Stimulated activated CD4-positive, alpha-beta T cell treated with anti-CD3 and anti-CD28 coated beads, Interleukin-2, amount 100 ng/mL, for 48 hours (primary cell): Measurements from ENCODE around the gene SNX32.
A peak's percentile ranks its signal among the peaks of the same experiment; 100 is the strongest.

Experiments used
- DNase-seq, 2 donors: peaks; one replicate each; pipeline ENCODE4 v3.0.0-alpha.2; 2020

The SNX32 gene

DNA sequence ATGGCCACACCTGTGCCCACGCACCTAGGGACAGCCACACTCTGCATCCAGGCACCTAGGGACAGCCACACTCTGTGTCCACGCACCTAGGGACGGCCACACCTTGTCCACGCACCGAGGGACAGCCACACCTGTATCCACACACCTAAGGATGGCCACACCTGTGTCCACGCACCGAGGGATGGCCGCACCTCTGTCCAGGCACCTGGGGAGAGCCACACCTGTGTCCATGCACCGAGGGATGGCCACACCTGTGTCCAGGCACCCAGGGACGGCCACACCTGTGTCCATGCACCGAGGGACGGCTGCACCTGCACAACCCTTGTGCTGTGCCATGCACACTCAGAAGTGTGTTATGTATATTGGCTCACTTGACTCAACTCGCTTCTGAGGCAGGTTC lies 36.1 kb upstream of the SNX32 start:
- no peak for DNase-seq

DNA sequence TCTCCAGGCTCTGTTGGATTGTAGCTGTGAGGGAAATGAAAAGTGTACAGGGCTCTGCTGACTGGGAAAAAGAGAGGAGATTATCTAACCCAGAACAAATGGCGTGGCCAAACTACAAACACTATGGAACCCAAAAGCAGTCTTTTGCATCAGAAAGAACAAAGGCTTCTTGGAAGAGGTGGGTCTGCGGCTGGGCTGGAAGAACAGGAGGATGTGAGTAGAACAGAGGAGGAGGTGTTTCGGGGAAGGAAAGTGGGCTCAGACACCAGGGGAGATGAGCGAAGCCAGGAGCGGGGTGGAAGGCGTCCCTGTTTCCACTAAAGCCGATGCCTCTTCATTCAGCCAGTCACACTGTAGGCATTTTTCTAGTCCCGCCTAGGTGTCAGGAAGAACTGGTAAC lies 34.9 kb upstream of the SNX32 start:
- no peak for DNase-seq

DNA sequence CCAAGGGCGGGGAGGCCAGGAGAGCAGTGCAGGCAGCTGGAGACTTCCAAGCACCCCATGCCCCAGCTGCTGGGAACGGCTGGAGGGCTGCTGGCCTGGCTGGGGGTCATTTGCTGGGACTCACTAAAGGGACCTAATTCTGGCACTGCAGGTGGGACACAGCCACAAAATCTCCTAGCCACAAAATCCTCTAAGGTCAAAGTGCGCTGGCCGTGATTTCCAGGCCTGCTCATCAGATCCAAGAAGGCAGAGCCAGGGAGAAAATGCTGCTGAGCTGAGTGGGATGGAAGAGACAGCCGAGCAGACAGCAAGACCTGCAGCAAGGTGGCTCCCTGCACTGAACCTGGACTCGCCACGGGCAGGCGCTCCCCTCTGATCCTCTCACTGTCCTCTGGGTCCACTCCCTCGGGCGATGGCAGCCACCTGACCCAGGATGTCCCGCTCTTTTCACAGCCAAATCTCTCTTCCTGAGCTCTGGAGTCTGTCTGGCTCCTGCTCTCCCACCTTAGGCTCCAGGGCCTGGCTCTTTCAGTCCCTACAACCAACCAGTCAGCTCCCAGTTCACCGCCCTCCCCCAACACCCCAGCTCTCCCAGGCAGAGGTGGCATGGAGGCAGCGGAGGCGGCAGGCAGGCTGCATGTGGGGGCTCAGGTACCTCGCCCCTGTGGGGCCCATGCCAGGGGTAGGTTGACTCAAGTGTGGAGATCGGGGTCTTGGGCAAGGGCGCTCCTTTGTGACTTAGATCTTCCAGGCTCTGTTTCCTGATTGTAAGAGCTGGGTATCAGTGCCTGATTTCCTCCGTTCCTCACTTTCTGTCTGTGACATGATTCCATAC lies 32.4 kb upstream of the SNX32 start:
- no peak for DNase-seq

DNA sequence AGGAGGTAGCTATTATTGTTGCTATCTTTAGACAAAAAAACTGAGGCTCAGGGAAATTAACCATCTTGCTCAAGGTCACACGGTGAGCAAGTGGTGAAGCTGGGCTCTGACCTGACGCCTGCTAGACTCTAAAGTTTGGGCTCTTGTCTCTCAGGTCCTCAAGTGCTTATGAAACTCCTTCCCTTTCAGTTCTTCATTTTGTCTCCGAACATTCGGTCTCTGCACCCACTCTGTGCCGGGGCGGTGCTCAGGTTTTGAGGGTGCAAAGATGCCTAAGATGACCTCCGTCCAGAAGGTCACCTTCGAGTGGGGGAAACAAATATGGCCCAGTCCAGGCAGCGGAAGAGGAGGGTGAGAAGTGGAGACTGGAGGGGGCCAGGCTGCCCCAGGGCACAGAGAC lies 30.9 kb upstream of the SNX32 start:
- no peak for DNase-seq

DNA sequence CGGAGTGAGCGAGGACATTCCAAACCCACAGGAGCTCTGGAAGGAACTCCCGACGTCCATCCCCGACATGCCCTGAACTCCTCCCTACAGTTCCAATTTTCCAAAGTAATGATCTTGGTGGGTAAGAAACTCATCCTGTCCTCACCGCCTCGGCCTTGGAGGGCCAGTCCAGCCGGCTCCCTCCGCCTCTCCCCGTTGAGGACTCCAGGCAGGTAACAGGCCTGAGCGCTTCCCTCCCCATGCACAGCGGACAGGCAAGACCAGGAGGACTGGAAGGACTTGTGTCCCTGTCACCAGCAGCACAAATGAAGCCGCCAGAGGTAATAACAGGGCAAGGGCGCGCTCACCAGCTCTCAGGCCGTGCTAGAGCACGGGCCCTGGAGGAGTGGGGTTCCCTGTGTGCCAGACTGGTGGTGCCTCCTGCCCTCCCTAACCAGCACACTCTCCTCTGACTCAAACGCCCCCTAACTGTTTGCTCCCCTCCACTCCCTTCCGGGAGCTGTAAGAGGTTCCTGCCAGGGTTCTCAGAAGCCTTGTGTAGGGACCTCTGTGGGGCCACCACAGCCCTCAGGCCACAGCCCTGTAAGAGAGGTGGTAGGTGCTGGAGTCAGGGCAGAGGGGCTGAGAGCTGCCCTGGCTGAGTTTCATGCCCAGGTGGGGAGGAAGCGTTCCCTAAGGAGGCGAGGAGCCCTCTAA lies 29.8 kb upstream of the SNX32 start:
- DNase-seq: no peak

DNA sequence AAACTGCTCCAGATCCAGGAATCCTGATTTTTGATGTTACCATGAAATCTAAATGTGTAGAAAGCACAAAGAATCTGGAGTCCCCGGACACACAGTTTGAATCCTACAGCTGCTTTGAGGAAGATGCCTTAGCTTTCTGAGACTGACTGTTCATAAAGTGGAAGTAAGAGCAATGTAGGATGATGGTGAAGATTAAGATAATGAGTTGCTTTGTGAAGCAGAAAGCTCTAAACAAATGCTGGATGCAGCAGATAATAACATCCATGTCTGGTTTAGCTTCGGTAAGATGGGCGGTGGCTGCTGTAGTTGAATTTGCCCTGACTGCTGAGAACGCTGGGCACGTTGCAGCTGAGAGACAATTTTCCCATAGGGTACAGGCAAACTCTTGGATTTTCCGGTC lies 26.8 kb upstream of the SNX32 start:
- no peak for DNase-seq

DNA sequence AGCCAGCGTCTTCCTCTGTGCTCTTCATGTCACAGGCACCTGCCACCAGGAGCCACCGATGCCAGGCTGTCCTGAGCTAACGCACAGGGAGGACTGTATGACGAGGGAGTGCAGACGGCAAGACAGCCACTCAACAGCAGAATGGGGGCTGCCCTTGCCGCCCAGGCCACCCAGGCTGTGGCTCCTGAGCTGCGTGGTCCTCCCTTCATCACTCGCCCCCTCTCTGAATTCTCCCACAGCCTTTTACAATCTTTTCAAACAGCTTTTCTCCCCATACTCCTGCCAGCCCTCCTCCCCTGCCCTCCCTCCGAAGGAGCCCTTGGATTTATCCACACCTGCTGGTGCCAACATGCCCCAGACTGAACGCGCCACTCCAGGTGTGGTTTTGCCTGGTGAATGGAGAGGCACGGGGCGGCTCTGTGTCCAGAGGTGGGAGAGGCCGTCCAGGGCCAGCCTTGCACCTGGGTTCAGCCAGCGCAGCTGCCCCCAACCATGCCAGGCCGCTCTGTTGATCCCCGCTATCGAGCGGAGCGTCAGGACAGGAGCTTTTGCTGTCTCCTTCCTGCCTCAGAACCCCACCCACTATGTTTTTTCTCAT lies 24.9 kb upstream of the SNX32 start:
- DNase-seq: no peak

DNA sequence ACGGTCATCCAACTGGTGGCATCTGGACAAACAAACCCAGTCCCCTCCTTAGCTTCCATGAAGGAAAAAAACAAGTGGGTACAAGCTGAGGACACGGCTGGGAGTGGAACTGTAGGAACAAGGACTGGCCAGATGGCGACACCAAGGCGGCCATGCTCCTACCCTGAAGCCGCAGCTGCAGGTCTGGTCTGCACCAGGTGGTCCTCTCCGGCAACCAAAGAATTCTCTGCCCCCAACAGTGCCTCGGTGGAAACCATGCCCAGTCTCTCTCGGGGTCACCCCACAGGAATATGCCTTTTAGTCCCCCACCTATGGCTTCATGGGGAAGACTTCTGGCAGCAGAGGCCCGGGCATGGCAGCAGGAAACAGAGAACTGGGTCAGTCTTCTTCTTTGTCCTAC lies 24.3 kb upstream of the SNX32 start:
- DNase-seq: no peak

DNA sequence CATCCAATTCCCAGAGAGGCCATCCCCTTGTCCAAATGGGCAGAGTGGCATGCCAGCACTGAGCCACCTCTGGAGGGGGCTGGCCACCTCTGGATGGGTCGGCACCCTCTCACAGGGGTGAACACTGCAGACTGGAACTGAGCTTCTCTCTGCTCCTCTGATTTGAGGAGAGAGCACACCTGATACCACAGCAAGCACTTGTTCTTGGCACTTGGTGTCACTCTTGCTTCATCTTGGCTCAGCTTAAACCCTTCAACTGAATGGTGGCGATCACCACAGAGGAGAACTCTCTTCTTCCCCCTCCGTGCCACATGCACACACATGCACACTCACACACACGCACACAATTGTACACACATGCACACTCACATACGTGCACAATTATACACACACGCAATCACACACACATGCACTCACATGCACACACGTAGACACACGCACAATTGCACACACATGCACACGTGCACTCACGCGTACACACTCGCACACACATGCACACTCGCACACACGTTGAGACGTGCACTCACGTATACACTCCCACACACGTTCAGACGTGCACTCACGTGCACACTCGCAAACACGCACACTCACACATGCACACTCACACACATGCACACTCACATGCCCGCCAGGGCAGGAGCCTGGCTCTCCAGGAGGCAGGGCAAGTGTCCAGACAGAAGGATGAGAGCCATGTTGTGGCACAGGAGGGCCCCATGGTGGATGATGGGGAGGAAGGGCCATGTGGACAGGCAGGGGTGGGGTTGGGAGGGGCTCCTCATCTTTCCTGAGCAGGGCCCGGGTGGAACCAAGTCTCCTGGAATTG lies 23.5 kb upstream of the SNX32 start:
- DNase-seq: no peak

DNA sequence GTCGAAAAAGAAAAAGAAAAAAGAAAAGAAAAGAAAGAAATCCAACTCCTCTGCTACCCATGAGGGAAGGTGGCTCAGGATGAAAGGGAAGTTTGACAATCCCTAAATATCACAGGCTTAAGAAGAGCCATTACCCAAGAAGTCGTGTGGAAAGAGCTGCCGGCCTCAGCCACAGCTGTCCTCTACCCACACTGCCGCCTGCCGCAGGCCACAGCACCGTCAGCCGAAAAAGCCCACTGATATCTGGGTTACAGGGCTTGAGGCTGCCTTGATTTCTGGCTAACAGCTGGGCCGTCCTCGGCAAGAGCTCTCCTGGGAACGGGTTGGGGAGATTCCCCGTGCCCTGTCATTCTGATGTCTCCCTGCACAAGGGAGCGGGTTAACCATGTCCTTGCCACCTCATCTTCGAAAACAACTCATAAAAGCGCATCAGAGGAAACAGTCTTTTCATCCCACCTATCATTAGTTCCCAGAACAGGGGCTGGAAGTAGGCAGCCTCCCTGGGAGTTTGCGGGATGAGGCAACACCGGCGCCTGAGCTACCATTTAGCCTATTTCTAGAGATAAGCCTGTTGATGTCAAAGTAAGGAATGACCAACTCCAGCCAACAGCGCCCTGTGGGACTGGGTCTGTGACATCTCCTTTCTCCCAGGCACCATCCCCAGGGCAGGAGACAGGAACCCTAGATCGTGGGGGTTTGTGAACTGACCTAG lies 21.8 kb upstream of the SNX32 start:
- no peak for DNase-seq

DNA sequence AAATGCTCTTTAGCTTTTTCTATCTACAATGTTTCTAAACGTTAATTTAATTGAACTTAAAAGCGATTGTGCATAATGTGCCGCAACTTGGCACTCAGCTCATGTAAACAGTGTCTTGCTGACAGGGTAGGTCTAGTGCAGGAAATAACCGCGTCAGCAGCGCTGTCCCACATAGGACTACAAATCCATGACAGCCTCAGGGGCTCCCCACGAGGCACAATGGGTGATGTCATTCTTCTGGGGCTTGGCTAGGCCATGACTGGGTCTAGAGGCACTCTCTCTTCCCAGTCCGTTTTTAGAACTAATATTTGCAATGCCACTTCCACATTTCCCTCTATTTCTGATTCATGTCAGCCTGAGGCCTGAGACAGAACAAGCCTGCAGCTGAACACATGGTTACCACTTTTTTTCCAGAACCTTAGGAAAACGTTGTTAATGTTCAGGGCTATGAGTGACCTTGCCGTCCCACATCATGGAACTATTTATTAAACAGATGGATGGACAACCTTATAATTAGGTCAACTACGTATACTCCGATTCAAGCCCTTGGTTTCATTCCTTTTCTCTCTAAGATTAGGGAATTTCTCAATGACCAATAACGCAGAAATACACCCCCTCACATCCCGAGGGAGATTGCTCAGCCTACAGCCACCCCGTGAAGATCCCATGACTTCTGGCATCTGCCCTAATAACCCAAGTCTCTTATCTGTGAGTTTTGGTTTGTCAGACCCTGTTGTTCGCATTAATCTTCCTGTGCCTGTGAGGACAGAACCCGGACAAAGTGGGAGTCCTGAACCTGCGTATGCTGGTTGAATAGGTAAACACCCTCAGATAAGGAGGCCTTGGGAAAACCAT lies 19.4 kb upstream of the SNX32 start:
- no peak for DNase-seq

DNA sequence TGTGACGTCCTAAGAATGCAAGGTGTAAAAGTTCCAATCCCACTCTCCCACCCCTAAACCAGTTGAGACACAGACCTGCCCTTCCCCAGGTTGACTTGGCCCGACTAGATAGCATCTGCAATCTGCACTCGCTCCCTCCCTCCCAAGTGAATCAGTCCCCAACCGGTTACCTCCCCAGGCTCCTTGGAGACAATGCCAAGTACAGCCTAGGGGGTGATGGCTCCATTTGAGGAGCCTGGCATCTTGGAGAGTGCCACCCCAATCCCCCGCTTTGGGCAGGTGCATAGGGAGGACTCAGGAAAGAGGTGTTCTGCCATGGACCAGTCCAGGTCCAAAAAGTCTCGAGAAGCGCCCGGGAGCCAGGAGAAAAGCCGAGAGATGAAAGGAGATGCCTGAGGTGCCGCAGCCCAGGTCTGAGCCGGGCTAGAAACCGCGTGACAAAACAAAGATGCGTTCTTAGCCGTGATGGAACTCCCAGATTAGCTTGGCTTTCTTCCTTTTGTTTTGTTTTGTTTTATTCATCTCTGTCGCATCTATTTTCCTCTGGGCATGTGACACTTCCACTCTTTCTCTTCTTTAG lies 18.7 kb upstream of the SNX32 start:
- no peak for DNase-seq

DNA sequence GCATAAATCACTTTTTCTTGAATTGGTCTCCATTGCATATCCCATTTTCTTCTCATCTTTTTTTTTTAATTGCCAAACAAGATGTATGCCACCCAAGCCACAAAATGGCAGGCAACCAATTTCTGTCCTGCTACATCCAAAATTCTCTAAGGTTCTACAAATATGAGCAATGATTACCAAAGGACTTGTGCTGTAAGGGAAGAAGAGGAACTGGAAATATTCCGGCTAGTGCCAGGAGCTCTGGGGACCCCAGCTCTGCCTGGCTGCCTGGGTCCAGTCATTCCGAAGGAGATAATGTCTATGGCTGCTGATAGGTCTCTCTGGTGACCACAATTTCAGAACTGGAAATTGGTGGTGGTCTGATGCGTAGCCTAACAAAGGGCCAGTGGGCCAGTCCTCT lies 17.1 kb upstream of the SNX32 start:
- DNase-seq: no peak

DNA sequence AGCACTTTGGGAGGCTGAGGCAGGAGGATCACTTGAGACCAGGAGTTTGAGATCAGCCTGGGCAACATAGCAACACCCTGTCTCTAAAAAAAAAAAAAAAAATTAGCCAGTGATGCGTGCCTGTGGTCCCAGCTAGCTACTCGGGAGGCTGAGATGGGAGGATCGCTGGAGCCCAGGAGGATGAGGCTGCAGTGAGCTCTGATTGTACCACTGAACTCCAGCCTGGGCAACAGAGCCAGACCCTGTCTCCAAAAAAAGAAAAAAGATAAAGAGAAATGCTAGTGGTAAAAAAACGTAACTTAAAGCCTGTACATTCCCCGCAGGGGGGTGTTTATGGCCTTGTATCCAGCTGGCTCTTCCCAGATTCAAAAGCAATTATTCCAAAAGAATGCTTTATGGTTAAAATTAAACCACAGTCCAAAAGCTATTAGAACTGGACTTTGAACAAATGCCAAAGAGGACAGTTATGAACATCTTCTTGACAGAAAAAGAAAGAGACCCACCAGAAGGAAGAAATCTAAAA lies 16.4 kb upstream of the SNX32 start:
- no peak for DNase-seq

DNA sequence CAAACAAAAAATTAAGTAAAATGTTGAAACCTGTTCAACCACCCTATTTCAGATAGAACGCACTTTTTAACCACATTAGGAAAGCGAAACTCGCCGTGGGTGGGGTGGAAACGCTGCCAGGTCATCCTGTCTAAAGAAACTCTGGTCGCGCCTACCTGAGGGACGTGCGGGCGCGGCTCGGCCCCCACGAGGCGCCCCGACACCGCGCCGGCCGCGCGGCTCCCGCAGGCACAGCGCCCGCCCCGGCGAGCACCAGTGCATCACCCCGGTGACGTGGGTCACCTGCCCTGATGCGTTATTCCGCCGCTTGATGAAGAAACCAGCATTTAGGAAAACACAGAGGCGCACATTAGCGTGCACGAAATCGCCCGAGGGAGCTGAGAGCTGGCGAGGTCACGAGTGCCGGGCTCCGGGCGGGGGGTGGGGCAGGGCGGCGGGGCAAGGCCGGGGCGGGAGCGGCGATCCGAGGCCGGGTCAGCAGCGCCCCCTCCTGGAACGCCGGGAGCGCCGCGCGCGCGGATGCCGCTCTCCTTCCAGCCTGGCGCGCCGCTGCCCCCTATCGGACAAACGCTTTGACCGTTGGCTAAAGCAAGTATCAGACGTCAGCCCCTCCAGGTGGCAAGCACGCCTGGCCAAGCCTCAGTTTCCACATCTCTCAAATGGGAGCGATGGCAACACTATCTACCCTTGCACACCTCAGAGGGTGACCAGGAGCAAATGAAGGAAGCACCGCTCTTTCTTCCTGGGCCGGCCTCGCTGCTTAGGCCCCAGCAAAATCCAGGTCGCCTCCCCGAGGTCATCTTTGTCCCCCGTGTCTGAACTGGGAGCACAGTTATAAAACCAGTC lies 15.7 kb upstream of the SNX32 start:
- DNase-seq: peak; percentile 99

DNA sequence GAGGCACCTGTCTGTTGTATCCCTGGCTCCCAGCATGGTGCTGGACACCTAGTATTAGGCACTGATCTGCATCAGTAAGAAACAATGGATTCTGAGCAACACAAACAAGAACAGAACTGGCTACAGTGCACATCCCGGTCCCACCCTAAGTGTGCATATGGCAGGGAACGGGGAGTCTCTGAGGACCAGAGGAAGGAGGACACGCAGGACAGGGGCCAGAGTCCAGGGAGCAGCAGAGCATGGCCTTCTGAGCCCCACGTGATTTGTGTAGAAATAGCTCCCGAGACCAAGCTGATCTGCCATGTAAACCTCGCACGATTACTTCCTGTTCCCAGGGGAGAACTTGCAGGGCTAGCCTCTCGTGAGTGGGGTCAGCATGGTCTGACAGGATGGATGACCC lies 12.7 kb upstream of the SNX32 start:
- DNase-seq: no peak

DNA sequence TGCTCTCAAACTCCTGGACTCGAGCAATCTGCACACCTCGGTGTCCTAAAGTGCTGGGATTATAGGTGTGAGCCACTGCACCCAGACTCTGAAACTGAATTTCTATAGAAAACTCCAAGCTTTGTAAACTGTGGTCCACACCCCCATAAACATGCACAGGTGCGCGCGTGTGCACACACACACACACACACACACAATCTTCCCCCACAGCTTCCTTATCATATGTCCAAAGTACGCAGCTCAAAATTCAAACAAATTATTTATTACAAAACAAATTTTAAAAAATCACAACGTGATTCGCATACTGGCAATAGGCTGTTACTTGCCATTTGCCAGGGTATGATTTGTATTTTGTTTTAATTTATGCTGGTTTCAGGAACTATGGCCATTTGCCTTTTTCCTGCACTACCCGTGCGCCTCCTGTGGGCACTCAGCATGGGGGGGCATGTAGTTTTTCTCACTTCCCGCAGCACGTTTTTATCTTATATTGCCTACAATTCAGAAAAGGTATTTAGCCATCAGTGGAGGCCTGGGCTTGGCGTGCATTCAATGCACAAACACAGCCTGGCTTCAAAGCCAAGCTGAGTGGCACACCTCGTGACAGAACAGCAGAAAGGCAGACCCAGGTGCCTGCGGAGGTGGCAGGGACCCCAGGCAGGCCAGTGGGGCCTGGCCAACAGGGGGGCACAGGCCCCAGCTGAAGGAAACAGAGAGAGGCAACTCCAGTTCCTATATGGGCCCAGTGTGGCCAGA lies 10.8 kb upstream of the SNX32 start:
- DNase-seq: no peak

DNA sequence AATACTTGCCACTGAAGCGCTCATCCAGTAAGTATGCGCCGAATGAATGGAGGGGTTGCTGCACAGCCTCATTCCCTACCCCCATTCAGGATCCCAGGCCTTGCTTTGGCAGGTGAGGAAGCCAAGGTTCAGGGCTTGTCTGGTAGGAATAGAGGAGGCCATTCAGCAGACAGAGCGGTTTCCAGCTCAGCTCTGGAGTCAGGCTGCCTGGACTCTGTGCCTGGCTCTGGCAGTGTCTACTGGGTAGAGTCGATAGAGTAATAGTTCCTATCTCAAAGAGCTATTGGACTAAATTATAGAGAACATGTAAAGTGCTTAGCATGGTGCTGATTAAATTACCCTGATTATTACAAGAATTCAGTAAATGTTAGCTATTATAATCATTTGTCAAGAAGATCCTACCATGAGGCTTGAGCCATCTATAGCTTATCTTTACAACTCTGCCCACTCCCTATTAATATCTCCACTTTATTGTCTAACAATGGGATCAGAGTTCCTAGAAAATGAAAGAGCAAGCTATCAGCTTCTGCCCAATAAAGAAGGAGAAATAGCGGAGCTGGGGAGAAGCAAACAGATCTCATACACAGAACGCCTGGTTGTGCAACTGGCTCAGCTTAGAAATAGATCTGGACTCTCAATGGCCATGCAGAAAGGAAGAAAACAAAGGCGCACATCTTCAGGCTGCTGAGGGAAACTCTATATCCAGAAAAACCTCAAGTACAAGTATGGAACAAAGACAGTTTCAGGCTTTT lies 6.6 kb upstream of the SNX32 start:
- DNase-seq: no peak

DNA sequence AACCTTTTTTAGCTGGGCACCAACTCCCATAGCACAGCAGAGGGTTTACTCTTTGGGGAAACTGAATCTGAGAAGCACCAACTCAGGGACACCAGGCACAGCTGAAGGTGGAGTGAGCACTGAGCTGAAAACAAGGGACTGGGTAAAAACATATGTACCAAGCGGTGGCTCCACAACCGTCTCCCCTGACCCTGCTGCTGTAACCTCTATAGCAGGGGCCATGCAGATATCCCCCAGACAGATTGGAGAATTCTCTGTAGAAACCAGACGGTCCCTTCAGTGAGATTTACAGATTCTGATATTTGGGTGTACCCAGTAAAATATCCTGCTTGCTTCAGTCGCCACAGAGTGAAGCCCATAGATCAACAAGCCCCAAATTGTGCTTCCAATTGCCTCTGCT lies 4.3 kb upstream of the SNX32 start:
- no peak for DNase-seq
